Stimulated activated CD8-positive, alpha-beta memory T cell treated with anti-CD3 and anti-CD28 coated beads, Interleukin-7, amount 100 ng/mL, for 24 hours (primary cell): ENCODE measurements around the gene EHD1.
"Not testable (repeated sequence)": the region's sequence is repeated elsewhere in the genome, so short reads cannot be mapped to it uniquely, and the experiment has no call there.

Experiments used
- DNase-seq: peaks from one replicate; pipeline ENCODE4 v3.0.0-alpha.2; 2020; ENCODE audit warnings: low read depth

EHD1 gene

DNA sequence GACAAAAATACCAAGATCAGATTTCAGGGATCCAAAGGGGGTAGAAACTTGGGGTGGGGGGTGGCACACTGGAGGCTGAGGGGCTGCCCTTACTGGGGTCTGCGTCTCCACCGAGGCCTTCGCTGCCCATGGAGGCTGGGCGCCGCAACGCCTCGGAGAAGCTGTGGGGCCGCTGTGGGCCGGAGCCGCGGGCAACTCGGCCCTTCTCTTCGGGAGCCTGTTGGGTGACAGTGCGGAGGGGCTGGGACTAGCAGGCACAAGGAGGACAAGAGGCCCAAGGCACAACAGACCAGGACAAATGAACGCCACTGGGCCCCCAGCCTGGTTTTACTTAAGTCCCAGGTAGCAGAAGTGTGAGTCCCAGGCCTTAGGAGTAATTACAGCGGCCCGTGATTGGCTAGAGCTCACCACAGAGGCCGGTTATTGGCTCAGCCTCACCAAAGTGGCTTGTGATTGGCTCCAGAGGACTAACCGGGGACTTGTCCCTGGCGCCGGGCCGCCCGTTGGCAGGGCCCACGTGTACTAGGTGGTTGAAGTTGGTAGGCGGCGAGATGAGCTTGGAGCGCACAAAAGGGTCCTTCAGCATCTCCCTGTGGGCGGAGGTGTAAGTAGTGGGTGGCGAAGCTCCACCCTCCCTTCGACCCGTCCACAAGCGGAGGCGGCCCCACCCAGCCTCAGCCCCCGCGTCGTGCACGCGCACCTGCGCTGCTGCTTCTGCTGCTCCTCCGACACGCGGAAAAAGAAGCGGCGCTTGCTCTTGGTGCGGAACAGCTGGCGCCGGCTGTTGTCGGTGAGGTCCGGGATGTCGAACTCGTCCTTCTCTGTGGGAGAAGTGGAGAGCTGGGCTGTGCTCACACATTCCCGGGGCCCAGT, 51.6 kb downstream of the EHD1 start:
- no peak for DNase-seq

DNA sequence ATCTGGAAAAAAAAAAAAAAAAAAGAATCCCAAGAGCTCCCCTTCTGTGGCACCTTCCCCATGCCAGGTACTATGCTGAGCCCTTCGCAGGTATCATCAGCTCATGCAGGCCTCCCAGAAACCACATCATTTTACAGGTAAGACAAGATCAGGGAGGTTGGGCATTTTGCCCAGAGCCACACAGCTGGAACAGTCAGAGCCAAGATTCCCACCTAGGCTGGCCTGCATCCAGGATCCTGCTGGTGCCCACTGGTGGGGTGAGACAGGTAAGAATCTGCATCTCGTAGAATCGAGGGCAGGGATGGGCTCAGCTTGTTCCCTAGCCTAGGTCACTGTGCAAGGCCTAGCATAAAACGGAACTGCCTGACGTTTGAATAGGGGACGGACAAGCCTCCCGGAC, 52.4 kb downstream of the EHD1 start:
- DNase-seq: no peak

DNA sequence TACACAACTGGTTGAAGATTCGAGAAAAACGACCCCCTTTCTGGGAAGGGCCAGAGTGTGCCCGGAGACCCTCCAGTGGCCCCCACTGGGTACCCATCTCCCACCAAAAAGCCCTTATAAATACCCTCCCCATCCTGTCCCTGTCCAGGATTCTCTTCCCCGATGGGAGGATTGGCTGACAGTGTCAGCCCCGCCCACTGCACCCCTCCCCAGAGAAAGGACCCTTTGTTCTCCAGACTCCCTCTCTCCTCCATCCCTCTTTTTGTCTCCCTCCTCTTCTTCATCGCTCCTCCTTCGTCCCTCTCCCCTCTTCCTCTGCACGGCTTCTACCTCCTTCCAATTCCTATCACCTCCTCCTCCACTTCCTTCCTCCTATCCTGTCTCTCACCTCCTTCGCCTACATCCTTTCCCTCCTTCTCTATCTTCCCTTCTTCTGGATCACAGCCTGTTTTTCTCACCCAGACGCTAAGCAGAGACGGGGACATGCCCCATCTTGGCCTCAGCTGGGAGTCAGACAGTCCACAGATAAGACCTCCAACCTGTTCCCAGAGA, 54.8 kb downstream of the EHD1 start:
- no peak for DNase-seq

DNA sequence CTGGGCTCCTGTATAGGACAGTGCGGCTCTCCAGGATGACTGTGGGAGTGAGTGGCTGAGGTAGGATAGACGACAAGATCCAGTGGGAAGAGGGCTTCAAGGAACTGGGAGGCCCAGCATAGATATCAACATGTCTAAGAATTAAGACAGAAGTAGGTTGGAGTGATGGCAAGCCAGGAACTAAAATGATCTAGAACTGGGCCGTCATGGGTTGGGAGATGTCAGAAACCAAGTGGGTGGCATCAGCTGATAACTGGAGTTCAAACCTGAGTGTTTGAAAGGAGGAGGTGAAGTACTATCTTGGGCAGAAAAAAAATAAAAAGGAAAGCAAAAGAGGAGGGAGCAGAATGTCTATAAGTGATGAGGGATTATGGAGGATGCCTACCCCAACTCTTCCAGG, 60.9 kb downstream of the EHD1 start:
- no peak for DNase-seq

GRCh38 chr11:64815433-64815832, 63.0 kb downstream of the EHD1 start:
- not testable (repeated sequence) for DNase-seq

DNA sequence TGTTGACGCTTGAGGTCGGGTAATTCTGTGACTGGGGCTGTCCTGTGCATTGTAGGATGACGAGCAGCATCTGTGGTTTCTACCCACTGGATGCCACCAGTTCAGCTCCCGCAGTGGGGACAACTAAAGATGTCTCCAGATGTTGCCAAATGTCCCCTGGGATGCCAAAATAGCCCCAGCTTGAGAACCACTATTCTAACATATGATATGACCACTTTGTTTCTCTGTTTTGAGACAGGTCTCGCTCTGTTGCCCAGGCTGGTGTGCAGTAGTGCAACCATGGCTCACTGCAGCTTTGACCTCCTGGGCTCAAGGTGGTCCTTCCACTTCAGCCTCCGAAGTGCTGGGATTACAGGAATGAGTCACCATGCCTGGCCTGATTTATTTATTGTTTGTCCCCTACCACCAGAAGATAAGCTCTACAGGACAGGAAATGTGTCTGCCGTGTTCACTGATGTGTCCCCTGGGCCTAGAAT, 63.7 kb downstream of the EHD1 start:
- no peak for DNase-seq

- no peak for DNase-seq
Measured at GRCh38 chr11:64813826-64814225, 64.6 kb downstream of the EHD1 start.

GRCh38 chr11:64810891-64811272, 67.5 kb downstream of the EHD1 start:
- DNase-seq: no peak

DNA sequence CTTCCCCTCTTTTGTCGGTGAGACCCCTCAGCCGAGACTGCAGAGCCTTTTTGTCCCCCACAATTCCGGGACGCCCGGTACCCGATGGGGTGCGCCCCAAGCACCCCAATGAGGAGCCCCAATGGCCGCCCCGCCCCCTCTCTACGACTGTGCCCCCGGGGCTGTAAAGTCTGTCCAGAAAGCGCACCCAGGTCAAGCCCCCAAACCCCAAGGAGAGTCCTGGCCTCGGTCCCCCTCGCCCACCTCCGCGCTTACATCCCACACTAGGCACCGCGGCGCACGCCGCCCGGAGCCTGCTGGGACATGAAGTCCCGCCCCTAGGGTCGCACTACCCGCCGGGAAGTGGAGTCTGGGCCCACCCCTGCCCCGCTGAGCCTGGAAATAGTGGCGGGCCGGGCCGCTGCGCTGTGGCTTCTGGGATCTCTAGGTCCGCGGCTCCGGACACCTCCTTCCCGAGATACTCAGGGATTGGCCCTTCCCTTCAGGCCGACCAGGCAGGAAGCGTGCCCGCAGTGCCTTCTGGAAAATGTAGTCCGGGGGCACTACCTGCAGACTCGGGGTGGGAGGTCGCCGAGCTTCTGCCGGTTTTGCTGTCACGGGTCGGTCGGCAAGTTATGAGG, 68.0 kb downstream of the EHD1 start, which contains the start of gene MEN1:
TSS of gene MEN1 (minus strand) at position 281 of the 620 bp plus-strand sequence. CDS start 442 bp downstream, outside the sequence.
- peak; percentile 66 for DNase-seq

- no peak for DNase-seq
Measured at GRCh38 chr11:64809781-64810241, 68.6 kb downstream of the EHD1 start.

DNA sequence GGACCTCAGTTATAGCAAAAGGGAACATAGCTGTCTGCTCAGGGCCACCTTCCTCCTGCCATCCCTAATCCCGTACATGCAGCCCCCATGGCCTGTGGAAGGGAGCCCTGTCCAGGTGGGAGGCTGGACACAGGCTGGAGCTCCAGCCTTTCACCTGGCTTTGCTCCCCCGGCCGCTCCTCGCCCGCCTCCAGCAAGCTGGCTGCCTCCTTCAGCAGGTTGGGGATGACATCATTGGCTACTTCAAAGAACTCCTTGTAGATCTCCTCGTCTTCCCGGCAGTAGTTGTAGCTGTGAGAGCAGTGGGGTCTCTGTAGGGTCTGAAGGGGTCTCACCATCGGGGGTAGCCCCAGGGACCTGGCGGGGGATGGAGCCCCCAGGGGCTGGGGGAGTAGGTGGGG, 72.9 kb downstream of the EHD1 start:
- no peak for DNase-seq

DNA sequence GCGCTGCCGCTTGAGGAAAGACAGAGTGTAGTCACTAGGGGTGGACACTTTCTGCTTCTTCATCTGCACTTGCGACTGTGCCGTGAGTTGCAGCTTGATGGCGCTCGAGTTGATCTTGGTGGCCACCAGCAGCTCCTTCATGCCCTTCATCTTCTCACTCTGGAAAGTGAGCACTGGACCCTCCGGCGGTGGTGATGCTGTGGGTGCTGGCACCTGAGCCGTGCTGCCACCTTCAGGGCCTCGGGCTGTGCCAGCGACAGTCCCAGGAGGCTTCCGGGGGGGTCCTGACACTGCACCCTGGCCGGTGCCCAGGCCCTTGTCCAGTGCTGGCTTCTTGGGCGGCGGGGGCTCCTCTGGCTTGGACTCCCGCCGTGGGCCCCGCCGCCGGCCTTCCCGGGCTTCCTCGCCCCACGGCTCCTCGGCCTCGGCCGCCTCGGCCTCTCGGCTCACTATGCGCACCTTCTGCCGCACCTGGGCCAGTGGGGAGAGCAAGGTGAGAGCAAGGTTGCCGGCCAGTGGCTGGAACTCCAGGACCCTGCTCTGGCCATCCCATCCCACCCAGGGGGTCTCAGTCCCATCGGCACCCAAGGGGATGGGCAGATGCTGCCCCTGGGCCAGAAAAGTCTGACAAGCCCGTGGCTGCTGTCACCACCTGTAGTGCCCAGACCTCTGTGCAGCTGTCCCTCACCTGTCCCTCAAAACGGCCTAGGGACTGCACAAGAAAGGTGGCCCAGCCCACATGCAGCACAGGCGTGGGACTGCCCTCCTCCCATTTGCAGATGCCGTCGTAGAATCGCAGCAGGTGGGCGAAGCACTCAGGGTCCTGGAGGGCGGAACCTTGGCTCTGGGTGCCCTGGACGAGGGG, 73.8 kb downstream of the EHD1 start:
- no peak for DNase-seq

GRCh38 chr11:64803846-64804345, 74.5 kb downstream of the EHD1 start:
- no peak for DNase-seq

DNA sequence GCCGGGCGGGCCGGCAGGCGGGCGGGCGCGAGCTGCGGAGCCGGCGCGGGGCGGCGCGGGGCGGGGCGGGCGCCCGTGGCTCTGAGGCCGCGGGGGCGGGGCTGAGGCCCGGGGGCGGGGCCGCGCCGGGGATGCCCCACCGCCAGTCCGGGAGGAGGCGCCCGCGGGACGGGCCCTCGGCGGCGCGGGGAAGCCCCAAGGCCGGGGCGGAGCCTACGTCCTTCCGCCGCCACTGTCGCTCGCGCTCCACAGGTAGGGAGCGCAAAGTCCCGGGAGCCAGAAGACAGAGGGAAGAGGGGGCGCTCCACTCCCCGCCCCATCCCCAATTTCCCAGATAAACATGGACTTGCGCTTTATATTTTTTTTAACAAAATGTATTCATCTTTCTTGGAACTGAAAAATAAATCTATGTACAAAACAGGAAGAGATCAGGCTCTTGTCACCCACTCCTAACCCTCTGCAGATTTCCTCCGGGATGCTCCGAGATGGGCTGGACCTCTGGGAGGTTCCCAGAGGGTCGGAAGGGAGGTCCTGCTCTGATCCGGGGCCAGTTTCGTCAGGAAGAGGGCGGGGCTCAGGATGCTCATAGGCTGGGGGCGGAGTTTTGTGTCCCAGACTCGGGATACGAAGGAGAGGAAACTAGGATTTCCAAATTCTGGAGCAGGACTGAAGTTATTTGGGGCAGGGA, 75.1 kb downstream of the EHD1 start, which contains the start of gene MAP4K2:
TSS of gene MAP4K2 (minus strand) at position 57 of the 688 bp plus-strand sequence. CDS start 65 bp downstream, outside the sequence.
- peak; percentile 47 for DNase-seq

- DNase-seq: no peak
Measured at GRCh38 chr11:64802370-64803157, 75.9 kb downstream of the EHD1 start.
